ENCODE results near the gene ARHGEF9. TPM values are rescaled to one million over a fixed set of nuclear protein-coding genes. Genes with fewer than 3 reads are reported as not detected.
"Not testable (repeated sequence)": the region's sequence is repeated elsewhere in the genome, so short reads cannot be mapped to it uniquely, and the experiment has no call there.

ARHGEF9 gene
- total RNA-seq, 2 donors from 2014 or later = 69.3 to 73.5 TPM

DNA sequence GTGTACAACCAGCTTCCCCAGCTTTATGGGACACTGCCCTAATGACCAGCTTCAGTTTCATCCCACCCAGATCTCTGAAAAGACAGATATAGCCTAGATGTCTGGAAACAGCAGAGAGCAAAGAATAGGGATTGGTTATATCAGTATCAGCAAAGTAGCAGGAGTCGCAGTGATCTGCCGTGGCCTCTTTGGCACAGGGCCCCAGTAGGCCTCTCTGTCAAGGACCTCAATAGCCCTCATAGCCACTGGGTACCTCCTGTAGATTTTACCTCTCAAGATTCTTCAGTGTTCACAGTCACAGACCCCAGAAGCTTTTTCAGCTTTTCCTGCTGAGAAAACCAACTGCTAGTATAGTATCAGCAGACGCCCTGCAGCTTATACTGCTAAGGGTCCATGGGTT, 104.6 kb downstream of the ARHGEF9 start:
- intact Hi-C loops (cut with DNase I) = no loop called here
- no peak for ATAC-seq
- no peak for DNase-seq

DNA sequence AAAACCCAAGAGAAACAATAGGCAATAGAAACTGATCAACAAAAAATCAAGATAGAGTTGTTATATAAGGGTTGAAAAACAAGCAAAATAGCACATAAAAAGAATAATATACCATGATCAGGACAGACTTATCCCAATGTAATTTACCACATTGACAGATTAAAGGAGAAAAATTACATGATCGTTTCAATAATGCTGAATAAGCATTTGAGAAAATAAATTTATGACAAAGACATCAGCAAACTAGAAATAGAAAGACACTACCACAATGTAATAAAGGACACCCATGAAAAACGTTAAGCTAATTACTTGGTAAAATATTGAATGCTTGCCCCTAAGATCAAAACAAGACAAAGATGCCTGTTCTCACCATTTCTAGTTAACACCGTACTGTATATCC, 105.6 kb downstream of the ARHGEF9 start:
- ATAC-seq (no peak), DNase-seq (no peak)
- intact Hi-C loops (cut with DNase I) = no loop called here

DNA sequence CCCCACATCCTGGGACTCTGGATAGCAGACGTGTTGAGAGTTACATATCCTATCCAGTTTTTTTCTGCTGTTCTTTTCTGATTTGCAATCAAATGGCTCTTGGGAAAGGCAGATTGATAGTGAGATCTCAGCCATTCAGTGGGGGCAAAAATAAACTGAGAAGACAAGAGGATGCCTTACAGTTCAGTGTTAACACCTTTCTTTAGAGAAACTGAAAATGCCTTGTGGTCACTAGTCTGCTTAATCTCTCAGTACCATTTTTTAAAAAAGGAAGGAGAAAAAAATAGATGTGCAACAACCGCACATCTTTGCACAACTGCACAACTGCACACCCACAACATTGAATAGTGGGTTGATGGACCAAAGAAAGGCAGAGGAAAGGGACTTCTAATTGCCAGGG, 109.3 kb downstream of the ARHGEF9 start:
- no peak for ATAC-seq

DNA sequence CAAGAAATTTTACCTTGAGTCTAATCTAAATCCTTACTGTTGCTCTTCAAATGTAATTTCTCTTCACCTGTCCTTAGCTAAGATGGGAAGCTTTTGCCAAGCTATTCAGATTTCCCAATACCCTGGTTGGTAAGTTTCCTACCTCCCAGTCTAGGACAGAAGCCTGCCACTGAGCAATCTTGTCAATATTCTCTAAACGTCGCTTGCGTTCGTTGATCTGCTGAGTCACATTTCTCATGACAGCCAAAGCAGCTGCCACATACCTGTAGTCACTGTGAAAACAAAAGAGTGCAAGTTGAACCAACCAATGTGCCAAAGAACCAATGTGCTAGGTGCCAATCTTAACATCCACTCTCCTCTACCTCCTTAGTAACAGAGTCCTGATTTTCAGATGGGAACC, 111.1 kb downstream of the ARHGEF9 start:
- DNase-seq (no peak), ATAC-seq (no peak)
- intact Hi-C loops (cut with DNase I) = no loop called here

More for the DNA sequence above, 109.3 kb downstream of the ARHGEF9 start:
- DNase-seq = no peak
- intact Hi-C loops (cut with DNase I) = no loop called here

DNA sequence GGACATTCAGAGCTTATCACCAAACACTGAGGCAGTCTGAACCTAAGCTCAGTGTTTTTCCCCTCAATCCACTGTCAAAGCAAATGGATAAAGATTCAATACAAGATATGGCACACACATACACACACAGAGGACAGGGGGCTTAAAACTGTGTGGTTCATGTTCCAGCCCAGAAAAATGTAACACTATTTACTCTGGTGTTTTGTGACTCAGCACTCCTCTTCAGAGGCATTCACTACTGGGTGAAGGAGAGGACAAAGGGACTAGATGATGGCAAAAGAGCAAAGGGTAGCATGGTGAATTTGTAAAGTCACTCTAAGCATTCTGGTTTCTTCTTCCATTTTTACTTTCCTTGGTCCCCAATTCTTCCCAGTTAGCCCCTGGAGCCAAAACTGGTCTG, 120.3 kb downstream of the ARHGEF9 start:
- ATAC-seq (no peak), DNase-seq (no peak)
- intact Hi-C loops (cut with DNase I) = no loop called here

DNA sequence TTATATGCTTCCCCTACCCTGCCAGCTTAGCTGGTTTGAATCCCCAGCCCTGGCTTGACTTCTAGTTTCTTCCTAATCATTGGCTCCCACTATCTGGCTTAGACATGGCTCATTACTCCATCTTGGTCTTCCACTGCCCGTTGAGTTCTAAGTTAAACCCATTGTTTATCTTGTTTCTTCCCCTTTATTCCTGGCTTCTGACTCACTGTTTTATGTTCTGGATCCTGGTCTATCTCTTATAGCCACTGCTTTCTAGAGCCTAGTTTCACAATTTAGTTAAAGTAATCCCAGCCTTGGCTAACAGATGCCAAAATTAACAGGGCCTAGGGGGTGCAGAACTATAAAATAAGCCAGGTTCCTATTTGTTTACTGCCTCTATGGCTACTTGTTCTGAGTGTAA, 120.9 kb downstream of the ARHGEF9 start:
- no peak for ATAC-seq
- intact Hi-C loops (cut with DNase I) = no loop called here
- DNase-seq = no peak

DNA sequence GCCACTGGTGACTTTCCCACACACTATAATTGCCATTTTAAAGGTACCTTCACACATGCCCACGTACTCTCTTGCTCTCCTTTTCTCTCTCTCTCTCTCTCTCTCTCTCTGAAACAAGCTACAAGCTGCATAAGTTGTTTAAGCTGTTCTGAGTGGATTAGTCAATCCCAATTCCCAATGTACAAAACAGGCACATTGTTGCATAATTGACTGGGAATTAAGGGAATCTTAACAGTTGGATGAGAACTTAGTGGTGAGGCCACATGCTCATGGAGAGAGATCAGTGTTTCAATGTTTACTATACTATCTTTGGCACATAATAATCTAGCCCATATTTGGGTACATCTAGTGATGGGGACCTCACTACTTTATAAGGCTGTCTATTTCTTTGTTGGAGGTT, 123.3 kb downstream of the ARHGEF9 start:
- DNase-seq = no peak
- intact Hi-C loops (cut with DNase I) = no loop called here
- ATAC-seq = no peak

DNA sequence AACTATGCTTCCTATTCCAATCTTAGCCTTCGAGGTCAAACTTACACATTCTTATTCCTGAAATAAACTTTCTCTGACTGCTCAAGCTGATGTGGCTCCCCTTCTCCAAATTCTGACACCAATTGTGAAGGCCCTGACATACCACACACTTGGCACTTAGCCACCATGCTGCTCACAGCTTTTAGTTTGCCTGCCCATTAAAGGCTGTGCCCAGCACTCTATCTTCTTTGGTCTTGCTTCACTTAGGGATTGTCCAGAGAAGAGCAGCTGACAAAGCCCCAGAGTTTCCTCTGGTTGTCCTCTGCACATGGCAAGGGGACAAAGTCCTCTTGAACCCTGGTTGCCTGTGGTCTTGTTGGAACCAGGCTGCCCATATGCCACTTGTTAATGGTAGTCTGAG, 126.1 kb downstream of the ARHGEF9 start:
- intact Hi-C loops (cut with DNase I) = no loop called here
- DNase-seq (peak; percentile 23), ATAC-seq (peak; percentile 71 to 78)

DNA sequence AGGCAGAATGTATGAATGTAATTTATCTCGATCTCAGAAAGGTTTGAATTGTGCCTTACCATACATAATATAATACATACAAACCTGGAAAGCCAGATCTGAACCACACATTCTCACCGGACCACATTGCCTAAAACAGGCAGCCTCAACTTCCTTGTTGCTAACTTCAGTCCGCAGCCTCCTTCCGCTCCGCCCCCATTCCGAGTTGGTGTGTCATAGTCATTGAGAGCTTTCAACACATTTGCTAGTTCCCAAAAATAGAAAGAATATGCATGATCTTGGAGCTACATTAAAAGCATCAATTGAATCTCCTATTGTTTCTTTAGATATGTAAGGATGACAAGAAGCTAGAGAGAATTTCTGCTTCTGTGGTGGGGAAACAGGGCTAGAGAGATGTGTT, 127.2 kb downstream of the ARHGEF9 start:
- ATAC-seq (peak; percentile 80 to 86), DNase-seq (peak; percentile 53)
- intact Hi-C loops (cut with DNase I) = no loop called here

DNA sequence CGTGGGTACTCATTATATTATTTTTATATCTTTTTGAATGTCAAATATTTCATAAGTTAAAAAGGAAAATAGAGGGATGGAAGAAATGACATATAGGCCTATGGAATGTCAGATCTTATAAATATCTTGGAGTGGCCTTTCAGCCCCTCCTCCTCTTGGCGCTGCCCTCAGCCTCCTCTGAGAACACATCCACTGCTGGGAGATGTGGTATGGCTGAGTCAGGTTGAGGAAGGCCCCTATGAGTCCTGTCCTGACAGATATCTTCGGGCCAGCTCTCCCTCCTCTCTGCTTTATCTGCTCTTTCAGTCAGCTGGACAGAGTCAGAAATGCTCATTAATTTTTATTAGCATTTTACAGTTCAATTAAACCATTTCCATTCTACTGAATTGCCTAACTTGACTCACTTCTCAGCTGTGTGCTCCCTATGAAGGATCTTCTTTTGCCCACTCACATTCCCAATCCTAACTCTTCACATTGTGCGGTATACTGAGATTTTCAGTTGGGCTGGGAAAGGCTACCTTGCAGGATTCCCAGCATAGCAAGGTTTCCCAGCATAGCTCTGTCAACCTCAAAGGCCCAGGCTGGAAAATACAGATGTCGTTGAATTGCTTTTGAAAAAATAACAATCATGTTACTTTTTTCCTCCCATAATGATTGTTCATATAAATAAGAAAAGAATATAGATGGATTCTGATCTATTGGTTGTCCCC, 128.0 kb downstream of the ARHGEF9 start:
- peak in 1 of 2 donors; percentile 82 for ATAC-seq

DNA sequence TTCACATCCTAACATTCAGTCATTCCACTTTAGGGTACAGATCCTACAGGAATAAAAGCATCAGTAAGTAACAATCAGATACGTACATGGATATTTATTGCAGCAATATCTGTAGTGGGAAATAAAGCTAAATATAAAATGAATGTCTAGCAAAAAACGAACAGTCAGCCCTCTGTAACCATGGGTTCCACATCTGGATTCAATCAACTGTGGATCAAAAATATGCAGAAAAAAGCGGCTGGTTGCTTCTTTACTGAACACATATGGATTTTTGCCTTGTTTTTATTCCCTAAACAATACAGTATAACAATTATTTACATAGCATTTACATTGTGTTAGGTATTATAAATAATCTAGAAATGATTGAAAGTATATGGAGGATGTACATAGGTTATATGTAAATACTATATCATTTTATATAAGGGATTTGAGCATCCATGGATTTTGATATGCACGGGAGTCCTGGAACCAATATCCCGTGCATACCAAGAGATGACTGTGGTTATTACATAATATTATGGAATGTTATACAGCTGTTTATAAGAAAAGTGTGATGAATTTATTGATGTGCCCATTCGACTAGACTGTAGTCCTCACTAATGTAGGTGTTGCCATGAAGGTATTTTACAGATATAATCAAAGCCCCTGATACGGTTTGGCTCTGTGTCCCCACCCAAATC, 132.8 kb downstream of the ARHGEF9 start:
- DNase-seq = no peak
- intact Hi-C loops (cut with DNase I) = no loop called here
- ATAC-seq = no peak

More for the DNA sequence above, 128.0 kb downstream of the ARHGEF9 start:
- intact Hi-C loops (cut with DNase I) = no loop called here
- DNase-seq = no peak

DNA sequence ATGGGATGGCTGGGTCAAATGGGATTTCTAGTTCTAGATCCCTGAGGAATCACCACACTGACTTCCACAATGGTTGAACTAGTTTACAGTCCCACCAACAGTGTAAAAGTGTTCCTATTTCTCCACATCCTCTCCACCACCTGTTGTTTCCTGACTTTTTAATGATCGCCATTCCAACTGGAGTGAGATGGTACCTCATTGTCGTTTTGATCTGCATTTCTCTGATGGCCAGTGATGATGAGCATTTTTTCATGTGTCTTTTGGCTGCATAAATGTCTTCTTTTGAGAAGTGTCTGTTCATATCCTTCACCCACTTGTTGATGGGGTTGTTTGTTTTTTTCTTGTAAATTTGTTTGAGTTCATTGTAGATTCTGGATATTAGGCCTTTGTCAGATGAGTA, 139.3 kb downstream of the ARHGEF9 start:
- DNase-seq; ATAC-seq; intact Hi-C loops (cut with DNase I): not testable (repeated sequence)

DNA sequence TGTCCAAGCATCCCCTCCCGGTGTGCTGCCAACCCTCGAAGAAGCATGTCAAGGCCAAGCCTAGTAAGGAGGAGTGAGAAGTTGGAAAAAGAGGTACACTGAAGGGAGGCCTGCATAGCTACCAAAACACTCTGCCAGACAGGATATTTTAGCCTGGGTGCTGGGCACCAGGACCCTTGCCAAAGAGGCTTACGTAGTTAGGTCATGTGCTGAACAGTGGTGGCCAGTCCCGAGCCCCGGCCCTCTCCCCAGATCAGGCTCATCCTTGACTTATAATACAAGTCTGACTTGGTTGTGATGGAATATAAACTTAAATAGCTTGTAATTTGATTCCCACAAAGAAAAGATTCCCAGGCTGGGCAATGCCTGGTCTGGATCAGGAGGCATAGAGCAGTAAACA, 149.3 kb downstream of the ARHGEF9 start:
- no peak for ATAC-seq
- DNase-seq = no peak
- intact Hi-C loops (cut with DNase I) = no loop called here

DNA sequence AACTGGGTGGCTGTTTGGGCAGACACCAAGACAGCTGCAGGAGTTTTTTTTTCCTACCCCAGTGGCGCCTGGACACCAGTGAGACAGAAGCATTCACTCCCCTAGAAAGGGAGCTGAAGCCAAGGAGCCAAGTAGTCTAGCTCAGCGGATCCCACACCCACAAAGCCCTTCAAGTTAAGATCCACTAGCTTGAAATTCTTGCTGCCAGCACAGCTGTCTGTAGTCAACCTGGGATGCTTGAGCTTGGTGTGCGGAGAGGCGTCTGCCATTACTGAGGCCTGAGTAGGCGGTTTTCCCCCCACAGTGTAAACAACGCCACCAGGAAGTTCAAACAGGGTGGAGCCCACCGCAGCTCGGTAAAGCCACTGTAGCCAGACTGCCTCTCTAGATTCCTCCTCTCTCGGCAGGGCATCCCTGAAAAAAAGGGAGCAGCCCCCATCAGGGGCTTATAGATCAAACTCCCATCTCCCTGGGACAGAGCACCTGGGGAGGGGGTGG, 171.4 kb downstream of the ARHGEF9 start:
- ATAC-seq (no peak), DNase-seq (no peak)
- intact Hi-C loops (cut with DNase I) = no loop called here

DNA sequence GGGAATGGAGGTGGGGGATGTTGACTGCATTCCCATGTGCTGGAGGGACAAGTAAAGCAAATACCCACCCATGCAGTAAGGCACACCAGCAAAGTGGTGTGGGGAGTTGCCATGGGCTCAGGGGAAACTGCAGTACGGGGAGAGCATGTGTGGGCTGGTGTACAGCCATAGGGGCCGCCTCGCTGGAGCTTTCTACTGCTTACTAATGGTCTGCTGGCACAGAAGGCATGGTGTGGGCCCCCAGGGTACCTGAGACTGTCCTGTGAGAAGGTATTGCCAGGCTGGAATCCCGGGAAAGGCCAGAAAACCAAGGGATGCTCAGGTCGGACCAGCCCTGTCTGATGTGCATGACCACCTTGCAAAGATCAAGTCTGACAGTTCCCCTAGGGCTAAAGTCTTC, 199.1 kb downstream of the ARHGEF9 start:
- no peak for DNase-seq
- intact Hi-C loops (cut with DNase I) = no loop called here
- no peak for ATAC-seq

Small RNAs within 50 kb of the gene (microRNA-seq; reads per million reads assigned to microRNA genes)
- gene MIR1468 = 2.7 to 5.0 reads per million in 2 donors

Measured in left cardiac atrium (tissue), 4 donors.